Omental fat pad (tissue), 4 donors: Measurements from ENCODE around the gene ALLC. TPM values are rescaled to one million over a fixed set of nuclear protein-coding genes. Genes with fewer than 3 reads are reported as not detected.
"Not testable (repeated sequence)": the region's sequence is repeated elsewhere in the genome, so short reads cannot be mapped to it uniquely, and the experiment has no call there.

Source experiments
- ATAC-seq: fragments of 150-250 bp; one replicate; pipeline ENCODE4 v1.9.1; 2016; ENCODE audit warnings: mild to moderate bottlenecking, moderate library complexity; ENCODE audit not compliant: low FRiP score
- DNase-seq: peaks from one replicate; pipeline ENCODE4 v3.0.0-alpha.2; 2019; ENCODE audit warnings: low spot score
- total RNA-seq, 4 donors: library from RNA; depleted of rRNA; stranded (reverse); fragments of >200 nt; gene quantifications; one replicate each; pipeline ENCODE4 v1.1.0, GENCODE V29; 2016
- TF ChIP-seq, protein P1 (sequence below), 3 donors: fragments of 450-650 bp; IDR thresholded peaks; one replicate each; pipeline ENCODE4 v1.5.1; 2016 to 2017; ENCODE audit warnings: antibody characterized with exemption in 3 of 3, mild to moderate bottlenecking in 3 of 3, moderate library complexity in 2 of 3

ALLC gene
- total RNA-seq, 4 donors from 2014 or later = not detected

DNA sequence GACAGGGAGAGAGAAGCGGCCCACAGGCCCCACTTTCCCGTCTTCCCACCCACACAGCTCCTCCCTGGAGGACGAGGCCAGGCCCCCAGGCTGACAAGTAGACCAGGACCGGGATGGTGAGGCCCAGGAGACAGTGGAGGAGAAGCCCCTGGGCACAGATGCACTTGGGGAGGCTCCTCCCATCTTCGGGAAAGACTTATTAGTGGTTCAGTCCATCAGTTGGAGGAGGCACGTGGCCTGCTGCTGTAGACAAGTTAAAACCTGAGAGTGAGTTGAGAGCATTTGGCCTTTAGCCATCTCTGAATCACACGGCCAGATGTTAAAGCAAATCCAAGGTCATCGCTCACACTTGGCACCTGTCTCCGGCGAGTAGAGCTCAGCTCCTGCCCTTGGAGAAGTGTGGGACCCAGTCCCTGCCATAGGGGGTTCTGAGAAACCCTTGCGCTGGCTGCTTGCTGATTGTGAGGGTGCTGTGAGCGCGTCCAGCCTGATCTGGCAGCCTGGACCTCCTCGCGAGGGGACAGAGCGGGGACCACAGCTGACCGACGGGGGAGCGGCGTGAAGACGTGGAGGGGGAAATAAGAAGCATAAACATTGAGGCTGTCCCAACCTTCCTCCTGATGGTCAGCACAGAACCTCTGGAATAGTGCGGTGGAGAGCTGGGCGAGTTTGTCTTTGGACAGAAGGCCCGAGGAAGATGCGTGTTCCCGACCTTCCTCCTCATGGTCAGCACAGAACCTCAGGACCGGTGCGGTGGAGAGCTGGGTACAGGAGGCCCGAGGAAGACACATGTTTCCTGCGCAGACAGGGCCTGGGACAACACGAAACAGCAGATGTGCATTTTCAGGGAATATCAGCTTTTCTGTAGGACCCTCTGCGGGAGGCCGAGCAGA lies 24.7 kb upstream of the ALLC start:
- no peak for ATAC-seq
- TF ChIP-seq, protein P1, sequence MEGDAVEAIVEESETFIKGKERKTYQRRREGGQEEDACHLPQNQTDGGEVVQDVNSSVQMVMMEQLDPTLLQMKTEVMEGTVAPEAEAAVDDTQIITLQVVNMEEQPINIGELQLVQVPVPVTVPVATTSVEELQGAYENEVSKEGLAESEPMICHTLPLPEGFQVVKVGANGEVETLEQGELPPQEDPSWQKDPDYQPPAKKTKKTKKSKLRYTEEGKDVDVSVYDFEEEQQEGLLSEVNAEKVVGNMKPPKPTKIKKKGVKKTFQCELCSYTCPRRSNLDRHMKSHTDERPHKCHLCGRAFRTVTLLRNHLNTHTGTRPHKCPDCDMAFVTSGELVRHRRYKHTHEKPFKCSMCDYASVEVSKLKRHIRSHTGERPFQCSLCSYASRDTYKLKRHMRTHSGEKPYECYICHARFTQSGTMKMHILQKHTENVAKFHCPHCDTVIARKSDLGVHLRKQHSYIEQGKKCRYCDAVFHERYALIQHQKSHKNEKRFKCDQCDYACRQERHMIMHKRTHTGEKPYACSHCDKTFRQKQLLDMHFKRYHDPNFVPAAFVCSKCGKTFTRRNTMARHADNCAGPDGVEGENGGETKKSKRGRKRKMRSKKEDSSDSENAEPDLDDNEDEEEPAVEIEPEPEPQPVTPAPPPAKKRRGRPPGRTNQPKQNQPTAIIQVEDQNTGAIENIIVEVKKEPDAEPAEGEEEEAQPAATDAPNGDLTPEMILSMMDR (IDR thresholded peaks at IDR 0.05) = no peak

DNA sequence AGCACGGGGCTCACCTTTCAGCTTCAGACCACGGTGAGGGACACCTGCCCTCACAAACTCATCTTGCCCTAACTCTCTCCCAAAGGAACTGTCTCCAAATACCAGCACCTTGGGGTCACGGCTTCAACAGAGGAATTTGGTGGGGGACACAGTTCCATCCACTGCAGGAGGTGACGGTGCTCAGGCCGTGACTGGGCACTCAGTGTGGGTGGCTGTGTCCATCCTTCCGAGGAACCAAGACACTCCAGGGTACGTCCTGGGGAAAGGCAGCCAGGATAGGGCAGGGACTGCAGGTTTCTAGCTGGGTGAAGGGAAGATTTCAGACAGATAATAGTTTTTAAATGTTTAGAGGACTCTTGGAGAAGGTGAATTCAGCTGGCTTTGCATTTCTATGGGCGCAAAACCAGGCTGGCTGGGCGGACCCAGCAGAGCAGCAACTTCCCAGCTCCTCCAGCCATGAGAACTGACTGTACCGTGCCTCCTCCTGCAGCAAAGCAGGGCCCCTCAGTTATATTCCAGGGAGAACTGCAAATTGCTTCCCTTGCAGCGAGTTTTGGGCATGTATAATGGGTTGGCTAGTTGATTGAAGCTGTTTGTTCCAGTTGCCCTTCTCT lies 23.9 kb upstream of the ALLC start:
- DNase-seq = no peak
- TF ChIP-seq, protein P1 (IDR thresholded peaks at IDR 0.05) = no peak
- no peak for ATAC-seq

More for the DNA sequence above, 24.7 kb upstream of the ALLC start:
- no peak for DNase-seq

DNA sequence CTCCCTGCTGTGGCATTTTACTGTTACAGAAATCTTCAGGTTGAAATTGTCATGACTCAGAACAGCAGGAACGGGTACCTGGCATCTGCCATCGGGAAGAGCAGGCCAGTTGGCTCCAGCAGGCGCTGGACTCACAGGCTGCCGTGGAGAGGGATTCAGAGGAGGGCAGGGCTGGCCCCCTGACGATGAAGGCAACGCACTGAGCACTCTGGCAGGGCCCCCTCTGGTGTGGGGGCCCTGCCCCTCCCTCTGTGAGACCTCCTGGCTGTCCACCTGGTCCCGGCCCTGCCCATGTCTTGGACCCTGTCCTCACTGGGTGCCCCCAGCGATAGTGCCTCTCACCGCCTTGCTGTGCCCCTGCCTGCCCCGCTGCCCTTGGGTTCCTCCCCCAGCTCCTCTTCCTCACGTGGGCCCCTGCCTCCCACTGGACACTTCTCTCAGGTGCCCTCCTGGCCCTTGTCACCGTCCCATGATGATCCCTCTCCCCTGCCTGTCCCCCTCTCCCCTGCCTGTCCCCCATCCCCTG lies 23.3 kb upstream of the ALLC start:
- TF ChIP-seq, protein P1 (IDR thresholded peaks at IDR 0.05) = no peak
- DNase-seq (no peak), ATAC-seq (no peak)

DNA sequence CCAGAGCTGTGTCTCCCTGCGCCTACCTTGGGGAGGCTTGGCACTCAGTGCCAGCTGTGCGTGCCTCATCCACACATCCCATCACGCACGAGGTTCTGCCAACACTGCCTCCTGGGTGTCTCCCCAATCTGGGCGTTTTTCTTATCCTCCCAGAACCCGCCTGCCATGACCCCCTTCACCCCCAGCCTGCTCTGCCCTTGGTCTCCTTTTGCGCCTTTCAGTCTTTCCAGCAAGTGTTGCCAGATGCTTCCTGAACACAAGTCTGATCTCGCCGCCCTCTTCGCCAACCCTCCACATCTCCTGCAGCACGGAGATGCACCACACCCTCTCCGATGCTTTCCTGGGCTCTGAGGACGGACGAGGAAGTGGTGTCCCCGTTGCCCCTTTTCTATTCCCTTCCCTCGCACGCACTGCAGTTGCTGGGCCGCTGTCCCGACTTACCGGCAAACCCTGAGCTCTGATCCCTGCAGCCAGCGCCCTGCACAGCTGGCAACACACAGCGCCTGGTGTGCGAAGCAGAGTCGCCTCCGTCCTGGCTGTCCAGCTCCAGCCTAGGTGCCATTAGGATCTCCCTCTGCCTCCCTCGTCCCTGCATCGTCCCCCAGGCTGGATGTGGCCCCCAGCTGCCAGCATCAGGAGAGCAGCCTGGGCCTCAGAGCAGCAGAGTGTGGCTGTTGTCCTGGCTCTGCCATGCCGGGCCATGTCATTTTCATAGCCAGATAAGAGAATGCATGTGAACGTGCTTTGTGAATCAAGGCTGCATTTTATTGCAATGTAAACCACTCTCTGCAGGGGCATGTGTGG lies 22.6 kb upstream of the ALLC start:
- TF ChIP-seq, protein P1 (IDR thresholded peaks at IDR 0.05) = no peak
- ATAC-seq (no peak), DNase-seq (no peak)

DNA sequence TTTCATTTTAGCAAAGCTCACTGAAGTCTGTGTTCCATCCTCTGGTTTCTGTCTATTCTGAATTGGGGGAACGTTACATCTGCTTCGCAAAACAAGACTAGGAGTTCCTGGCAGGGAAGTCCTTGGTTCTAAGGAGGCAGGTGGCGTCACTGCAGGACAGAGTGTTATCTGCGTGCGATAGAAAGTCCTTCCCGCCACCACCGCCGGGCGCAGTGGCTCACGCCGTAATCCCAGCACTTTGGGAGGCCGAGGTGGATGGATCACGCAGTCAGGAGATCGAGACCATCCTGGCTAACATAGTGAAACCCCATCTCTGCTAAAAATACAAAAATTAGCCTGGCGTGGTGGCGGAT lies 22.0 kb upstream of the ALLC start:
- not testable (repeated sequence) for ATAC-seq, DNase-seq

DNA sequence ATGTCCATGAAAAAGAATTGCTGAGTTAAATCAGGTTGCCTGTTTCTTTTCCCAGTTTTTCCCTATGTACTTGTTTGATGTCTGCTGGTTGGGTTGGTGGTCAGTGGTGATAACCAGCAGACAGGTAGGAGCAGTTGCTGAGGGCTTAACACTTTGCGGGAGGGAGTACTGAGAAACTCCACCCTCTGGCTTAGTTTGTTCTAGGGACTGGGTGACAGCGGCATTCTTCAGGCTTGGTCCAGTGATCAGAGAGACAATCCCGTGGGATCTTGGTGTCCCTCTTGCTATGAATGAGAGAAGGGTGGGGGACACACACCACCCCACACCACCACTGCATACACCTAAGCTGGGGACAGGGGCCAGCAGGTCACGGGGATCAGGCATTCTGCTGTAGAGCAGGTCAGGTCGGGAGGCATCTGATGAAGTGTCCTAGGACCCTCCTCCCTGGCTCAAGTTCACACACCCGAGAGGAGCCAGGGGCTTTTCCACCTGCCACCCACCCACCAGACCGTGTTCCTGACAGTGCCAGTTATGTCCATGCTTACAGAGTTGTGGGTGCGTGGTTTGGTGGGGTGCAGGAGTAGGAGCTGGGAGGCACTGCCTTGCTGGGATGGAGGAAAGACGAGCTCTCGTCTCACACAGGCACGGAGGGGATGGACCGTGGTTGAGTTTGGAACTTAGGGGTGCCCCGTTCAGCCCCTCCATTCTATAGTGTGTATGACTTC lies 21.3 kb upstream of the ALLC start:
- ATAC-seq (no peak), DNase-seq (no peak)
- TF ChIP-seq, protein P1 (IDR thresholded peaks at IDR 0.05) = no peak
